CD4-positive, alpha-beta T cell (primary cell): ENCODE results near the gene CORO1C. TPM values are rescaled to one million over a fixed set of nuclear protein-coding genes. Genes with fewer than 3 reads are reported as not detected.

Source experiments
- ATAC-seq: fragments of 200-7000 bp; cut with Tn5 transposase; one replicate; pipeline ENCODE4 v1.10.0; 2022; ENCODE audit warnings: mild to moderate bottlenecking; ENCODE audit not compliant: poor library complexity
- CTCF ChIA-PET: fragments of 350-600 bp; sonication (Branson Sonifier 250); formaldehyde crosslinking; loops from one replicate; lab custom pipeline; 2021; ENCODE audit warnings: antibody characterized with exemption, inconsistent platforms; lab: Charles Lee
- POLR2A ChIA-PET: fragments of 350-600 bp; sonication (Branson Sonifier 250); formaldehyde crosslinking; loops from one replicate; lab custom pipeline; 2021; ENCODE audit warnings: antibody characterized with exemption, inconsistent platforms; lab: Charles Lee
- DNase-seq, 14 experiments: peaks; one replicate each; pipeline ENCODE4 v3.0.0-alpha.2; 2013 to 2020; ENCODE audit warnings: mixed read lengths in 2 of 14
- H3K27ac ChIP-seq, 2 donors: one replicate each; pipeline versions ENCODE4 v1.5.1 to v1.7.0; 2013; ENCODE audit warnings: low read length in 2 of 2, low read depth in 1 of 2, mild to moderate bottlenecking in 1 of 2
- H3K27me3 ChIP-seq, 2 experiments: 1 replicate in 1 of 2; 2 replicates in 1 of 2; pipeline versions ENCODE4 v1.6.1 to v1.7.0; 2013; ENCODE audit warnings: low read length in 2 of 2, control low read depth in 1 of 2, mild to moderate bottlenecking in 1 of 2, moderate library complexity in 1 of 2; ENCODE audit not compliant: insufficient read depth in 2 of 2, control insufficient read depth in 1 of 2
- H3K36me3 ChIP-seq: one replicate; pipeline ENCODE4 v1.6.1; 2013; ENCODE audit warnings: low read length, control low read depth; ENCODE audit not compliant: insufficient read depth
- H3K4me1 ChIP-seq: one replicate; pipeline ENCODE4 v1.6.1; 2013; ENCODE audit warnings: low read length, control low read depth; ENCODE audit not compliant: insufficient read depth
- H3K4me3 ChIP-seq: one replicate; pipeline ENCODE4 v1.5.1; 2013; ENCODE audit warnings: mild to moderate bottlenecking, low read length, moderate library complexity
- H3K9me3 ChIP-seq, 2 experiments: 1 replicate in 1 of 2; 2 replicates in 1 of 2; pipeline versions ENCODE4 v1.6.1 to v1.7.0; 2013; ENCODE audit warnings: low read length in 2 of 2, mild to moderate bottlenecking in 2 of 2, control low read depth in 1 of 2, moderate library complexity in 1 of 2; ENCODE audit not compliant: control insufficient read depth in 1 of 2, insufficient read depth in 1 of 2
- H3K27ac Mint-ChIP-seq: one replicate; pipeline ENCODE4 v1.8.0; 2020; ENCODE audit warnings: mixed read lengths
- H3K27me3 Mint-ChIP-seq: one replicate; pipeline ENCODE4 v1.8.0; 2021; ENCODE audit warnings: mixed read lengths
- H3K36me3 Mint-ChIP-seq: one replicate; pipeline ENCODE4 v1.8.0; 2021; ENCODE audit warnings: low read depth, mixed read lengths
- H3K4me1 Mint-ChIP-seq: one replicate; pipeline ENCODE4 v1.8.0; 2021; ENCODE audit warnings: low read depth, mixed read lengths
- H3K4me3 Mint-ChIP-seq: one replicate; pipeline ENCODE4 v1.8.0; 2020; ENCODE audit warnings: mild to moderate bottlenecking, mixed read lengths
- H3K9me3 Mint-ChIP-seq: one replicate; pipeline ENCODE4 v1.8.0; 2020; ENCODE audit warnings: mixed read lengths
- CTCF ChIP-seq: fragments of 200-600 bp; IDR thresholded peaks from one replicate; pipeline ENCODE4 v1.8.0; 2022; ENCODE audit warnings: antibody characterized with exemption, mild to moderate bottlenecking
- intact Hi-C, 2 experiments: fragments of 100-400 bp; cut with DNase I in 1 of 2; cut with micrococcal nuclease in 1 of 2; formaldehyde crosslinking; loops; one replicate each; pipeline versions ENCODE4 v1.15.1 to v1.9.0; 2023 to 2025; cut with DNase I, micrococcal nuclease
- total RNA-seq, 174 experiments: library from RNA in 2 of 174; stranded (reverse) in 2 of 174; gene quantifications; one replicate each; pipeline ENCODE4 v1.2.3 and lab custom pipeline; 2021 to 2026

CORO1C gene
- total RNA-seq, 2 experiments from 2014 or later = 6.7 to 7.4 TPM

GRCh38 chr12:108770963-108771362 lies 39.6 kb upstream of the CORO1C start:
- POLR2A ChIA-PET = no interaction called here
- peaks cover 5% of the 10 kb centered on the region for H3K4me1 ChIP-seq
- TF ChIP-seq CTCF = no peak

GRCh38 chr12:108770269-108770829 lies 39.0 kb upstream of the CORO1C start:
- ChIA-PET CTCF (no interaction called here), POLR2A (no interaction called here)
- no peaks in the 10 kb centered on the region for H3K9me3 Mint-ChIP-seq
- peaks cover 10% of the 10 kb centered on the region for H3K27me3 Mint-ChIP-seq
- peaks cover 5% of the 10 kb centered on the region for H3K4me1 ChIP-seq
- TF ChIP-seq CTCF = no peak
- H3K9me3 ChIP-seq = no peaks in the 10 kb centered on the region
- no peaks in the 10 kb centered on the region for H3K4me1 Mint-ChIP-seq
- H3K27me3 ChIP-seq = peaks cover 0 to 11% of the 10 kb centered on the region in 2 experiments
- no peak overlapping the region for H3K27ac ChIP-seq
- no peak overlapping the region for H3K4me3 Mint-ChIP-seq
- H3K27ac Mint-ChIP-seq = no peak overlapping the region
- no peaks in the 10 kb centered on the region for H3K36me3 ChIP-seq
- ATAC-seq (no peak), DNase-seq (no peak)
- H3K36me3 Mint-ChIP-seq = no peaks in the 10 kb centered on the region
- intact Hi-C loops = no loop called here
- no peak overlapping the region for H3K4me3 ChIP-seq

More at GRCh38 chr12:108770963-108771362, 39.6 kb upstream of the CORO1C start:
- Histone ChIP-seq H3K27me3 (peaks cover 0 to 11% of the 10 kb centered on the region in 2 experiments), H3K9me3 (no peaks in the 10 kb centered on the region), H3K36me3 (no peaks in the 10 kb centered on the region), H3K27ac (no peak overlapping the region), H3K4me3 (no peak overlapping the region)
- Mint-ChIP-seq H3K4me1 (no peaks in the 10 kb centered on the region), H3K27me3 (peaks cover 10% of the 10 kb centered on the region), H3K36me3 (no peaks in the 10 kb centered on the region), H3K9me3 (no peaks in the 10 kb centered on the region), H3K4me3 (no peak overlapping the region), H3K27ac (no peak overlapping the region)
- intact Hi-C loops = no loop called here
- ATAC-seq (no peak), DNase-seq (no peak)
- CTCF ChIA-PET = no interaction called here

GRCh38 chr12:108768591-108769500 lies 37.5 kb upstream of the CORO1C start:
- peak; percentile 29 for ATAC-seq
- peak in 7 of 14 experiments; percentile 1 to 53 (median 8) for DNase-seq
- H3K36me3 ChIP-seq = no peaks in the 10 kb centered on the region
- no peaks in the 10 kb centered on the region for H3K9me3 Mint-ChIP-seq
- ChIA-PET CTCF (no interaction called here), POLR2A (no interaction called here)
- peaks cover 10% of the 10 kb centered on the region for H3K27me3 Mint-ChIP-seq
- H3K4me1 Mint-ChIP-seq = no peaks in the 10 kb centered on the region
- H3K9me3 ChIP-seq = no peaks in the 10 kb centered on the region
- no peak overlapping the region for H3K4me3 Mint-ChIP-seq
- no peak for TF ChIP-seq CTCF
- H3K27ac Mint-ChIP-seq = no peak overlapping the region
- no peak overlapping the region for H3K4me3 ChIP-seq
- H3K27me3 ChIP-seq = peaks cover 0 to 11% of the 10 kb centered on the region in 2 experiments
- H3K4me1 ChIP-seq = peaks cover 5% of the 10 kb centered on the region
- no peak overlapping the region for H3K27ac ChIP-seq
- no peaks in the 10 kb centered on the region for H3K36me3 Mint-ChIP-seq
- intact Hi-C loops = no loop called here
